Liver (tissue), 3 donors: ENCODE data around the gene KCNK7.

Experiments used
- EGR1 ChIP-seq, 2 donors: IDR thresholded peaks; 2 replicates each; pipeline ENCODE4 v1.6.1; 2016 to 2018; ENCODE audit warnings: antibody characterized with exemption in 2 of 2, low read depth in 2 of 2
- GABPA ChIP-seq, 2 donors: IDR thresholded peaks in 1 of 2; conservative IDR thresholded peaks in 1 of 2; 2 replicates each; pipeline ENCODE4 v1.6.1; 2016; ENCODE audit warnings: antibody characterized with exemption in 2 of 2, mild to moderate bottlenecking in 1 of 2, moderate library complexity in 1 of 2
- JUND ChIP-seq, 2 donors: IDR thresholded peaks; 2 replicates each; pipeline ENCODE4 v1.6.1; 2016; ENCODE audit warnings: antibody characterized with exemption in 2 of 2
- RAD21 ChIP-seq, 2 donors: IDR thresholded peaks; 2 replicates each; pipeline ENCODE4 v1.6.1; 2016; ENCODE audit warnings: antibody characterized with exemption in 2 of 2, mild to moderate bottlenecking in 2 of 2
- RXRA ChIP-seq, 2 donors: IDR thresholded peaks; 2 replicates each; pipeline ENCODE4 v1.6.1; 2017 to 2018; ENCODE audit warnings: antibody characterized with exemption in 2 of 2, mild to moderate bottlenecking in 1 of 2
- TAF1 ChIP-seq: conservative IDR thresholded peaks from 2 replicates; pipeline ENCODE4 v1.6.1; 2016; ENCODE audit warnings: antibody characterized with exemption, mild to moderate bottlenecking
- YY1 ChIP-seq: IDR thresholded peaks from 2 replicates; pipeline ENCODE4 v1.6.1; 2016; ENCODE audit warnings: antibody characterized with exemption, mild to moderate bottlenecking
- TF ChIP-seq, protein P1 (sequence below): fragments of 150-350 bp; IDR thresholded peaks from 2 replicates; pipeline ENCODE4 v1.5.1; 2017; ENCODE audit warnings: improper control_type of control experiment, low read depth, low read length; ENCODE audit not compliant: missing input control
- TF ChIP-seq, protein P2 (sequence below): IDR thresholded peaks from 2 replicates; pipeline ENCODE4 v1.6.1; 2016; ENCODE audit warnings: antibody characterized with exemption
- TF ChIP-seq, protein P3 (sequence below): IDR thresholded peaks from 2 replicates; pipeline ENCODE4 v1.6.1; 2016; ENCODE audit warnings: antibody characterized with exemption
- TF ChIP-seq, protein P4 (sequence below): IDR thresholded peaks from 2 replicates; pipeline ENCODE4 v1.6.1; 2016; ENCODE audit warnings: antibody characterized with exemption
- TF ChIP-seq, protein P5 (sequence below): IDR thresholded peaks from 2 replicates; pipeline ENCODE4 v1.6.1; 2016; ENCODE audit warnings: antibody characterized with exemption, mild to moderate bottlenecking
- donor health status: healthy.
- donor health status: healthy.

DNA sequence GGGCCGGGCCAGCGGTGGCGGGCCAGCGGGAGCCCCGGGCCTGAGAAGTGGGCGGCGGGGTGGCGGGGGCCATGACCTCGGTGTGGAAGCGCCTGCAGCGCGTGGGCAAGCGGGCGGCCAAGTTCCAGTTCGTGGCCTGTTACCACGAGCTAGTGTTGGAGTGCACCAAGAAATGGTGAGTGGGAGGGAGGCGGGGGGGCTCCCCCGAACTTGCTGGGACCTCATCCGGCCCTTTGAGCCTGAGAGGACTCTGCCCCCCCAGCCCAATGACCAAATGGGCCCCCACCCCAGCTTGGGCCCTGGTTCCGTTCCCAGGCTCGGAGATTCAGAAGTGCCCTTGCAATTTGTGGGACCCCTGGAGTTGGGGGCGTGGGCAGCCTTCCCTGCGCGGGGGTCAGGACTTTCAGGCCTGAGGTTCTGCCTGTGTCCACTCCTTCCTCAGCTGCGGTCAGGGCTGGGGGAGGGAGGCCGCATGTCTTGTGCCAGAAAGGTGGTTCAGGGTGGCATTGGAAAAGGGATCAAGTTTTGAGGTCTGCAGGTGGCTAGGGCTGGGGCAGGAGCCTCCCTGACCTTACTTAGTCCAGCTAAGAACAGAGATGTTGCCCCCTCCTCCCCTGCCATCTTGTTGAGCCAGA, 19.3 kb downstream of the KCNK7 start:
- TF ChIP-seq, protein P1, sequence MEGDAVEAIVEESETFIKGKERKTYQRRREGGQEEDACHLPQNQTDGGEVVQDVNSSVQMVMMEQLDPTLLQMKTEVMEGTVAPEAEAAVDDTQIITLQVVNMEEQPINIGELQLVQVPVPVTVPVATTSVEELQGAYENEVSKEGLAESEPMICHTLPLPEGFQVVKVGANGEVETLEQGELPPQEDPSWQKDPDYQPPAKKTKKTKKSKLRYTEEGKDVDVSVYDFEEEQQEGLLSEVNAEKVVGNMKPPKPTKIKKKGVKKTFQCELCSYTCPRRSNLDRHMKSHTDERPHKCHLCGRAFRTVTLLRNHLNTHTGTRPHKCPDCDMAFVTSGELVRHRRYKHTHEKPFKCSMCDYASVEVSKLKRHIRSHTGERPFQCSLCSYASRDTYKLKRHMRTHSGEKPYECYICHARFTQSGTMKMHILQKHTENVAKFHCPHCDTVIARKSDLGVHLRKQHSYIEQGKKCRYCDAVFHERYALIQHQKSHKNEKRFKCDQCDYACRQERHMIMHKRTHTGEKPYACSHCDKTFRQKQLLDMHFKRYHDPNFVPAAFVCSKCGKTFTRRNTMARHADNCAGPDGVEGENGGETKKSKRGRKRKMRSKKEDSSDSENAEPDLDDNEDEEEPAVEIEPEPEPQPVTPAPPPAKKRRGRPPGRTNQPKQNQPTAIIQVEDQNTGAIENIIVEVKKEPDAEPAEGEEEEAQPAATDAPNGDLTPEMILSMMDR: no peak
- TF ChIP-seq TAF1 (no peak), EGR1 (IDR thresholded peaks at IDR 0.05; ENCODE audit: low read depth in 2 of 2) (no peak), RAD21 (IDR thresholded peaks at IDR 0.05) (no peak), YY1 (no peak), RXRA (IDR thresholded peaks at IDR 0.05) (no peak), JUND (IDR thresholded peaks at IDR 0.05) (no peak), GABPA (IDR thresholded peaks at IDR 0.05 in 1 of 2, conservative IDR thresholded peaks at IDR 0.05 in 1 of 2) (no peak)
- TF ChIP-seq, protein P2, sequence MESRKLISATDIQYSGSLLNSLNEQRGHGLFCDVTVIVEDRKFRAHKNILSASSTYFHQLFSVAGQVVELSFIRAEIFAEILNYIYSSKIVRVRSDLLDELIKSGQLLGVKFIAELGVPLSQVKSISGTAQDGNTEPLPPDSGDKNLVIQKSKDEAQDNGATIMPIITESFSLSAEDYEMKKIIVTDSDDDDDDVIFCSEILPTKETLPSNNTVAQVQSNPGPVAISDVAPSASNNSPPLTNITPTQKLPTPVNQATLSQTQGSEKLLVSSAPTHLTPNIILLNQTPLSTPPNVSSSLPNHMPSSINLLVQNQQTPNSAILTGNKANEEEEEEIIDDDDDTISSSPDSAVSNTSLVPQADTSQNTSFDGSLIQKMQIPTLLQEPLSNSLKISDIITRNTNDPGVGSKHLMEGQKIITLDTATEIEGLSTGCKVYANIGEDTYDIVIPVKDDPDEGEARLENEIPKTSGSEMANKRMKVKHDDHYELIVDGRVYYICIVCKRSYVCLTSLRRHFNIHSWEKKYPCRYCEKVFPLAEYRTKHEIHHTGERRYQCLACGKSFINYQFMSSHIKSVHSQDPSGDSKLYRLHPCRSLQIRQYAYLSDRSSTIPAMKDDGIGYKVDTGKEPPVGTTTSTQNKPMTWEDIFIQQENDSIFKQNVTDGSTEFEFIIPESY: no peak
- TF ChIP-seq, protein P3, sequence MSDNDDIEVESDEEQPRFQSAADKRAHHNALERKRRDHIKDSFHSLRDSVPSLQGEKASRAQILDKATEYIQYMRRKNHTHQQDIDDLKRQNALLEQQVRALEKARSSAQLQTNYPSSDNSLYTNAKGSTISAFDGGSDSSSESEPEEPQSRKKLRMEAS: no peak
- TF ChIP-seq, protein P4, sequence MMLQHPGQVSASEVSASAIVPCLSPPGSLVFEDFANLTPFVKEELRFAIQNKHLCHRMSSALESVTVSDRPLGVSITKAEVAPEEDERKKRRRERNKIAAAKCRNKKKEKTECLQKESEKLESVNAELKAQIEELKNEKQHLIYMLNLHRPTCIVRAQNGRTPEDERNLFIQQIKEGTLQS: no peak
- TF ChIP-seq, protein P5, sequence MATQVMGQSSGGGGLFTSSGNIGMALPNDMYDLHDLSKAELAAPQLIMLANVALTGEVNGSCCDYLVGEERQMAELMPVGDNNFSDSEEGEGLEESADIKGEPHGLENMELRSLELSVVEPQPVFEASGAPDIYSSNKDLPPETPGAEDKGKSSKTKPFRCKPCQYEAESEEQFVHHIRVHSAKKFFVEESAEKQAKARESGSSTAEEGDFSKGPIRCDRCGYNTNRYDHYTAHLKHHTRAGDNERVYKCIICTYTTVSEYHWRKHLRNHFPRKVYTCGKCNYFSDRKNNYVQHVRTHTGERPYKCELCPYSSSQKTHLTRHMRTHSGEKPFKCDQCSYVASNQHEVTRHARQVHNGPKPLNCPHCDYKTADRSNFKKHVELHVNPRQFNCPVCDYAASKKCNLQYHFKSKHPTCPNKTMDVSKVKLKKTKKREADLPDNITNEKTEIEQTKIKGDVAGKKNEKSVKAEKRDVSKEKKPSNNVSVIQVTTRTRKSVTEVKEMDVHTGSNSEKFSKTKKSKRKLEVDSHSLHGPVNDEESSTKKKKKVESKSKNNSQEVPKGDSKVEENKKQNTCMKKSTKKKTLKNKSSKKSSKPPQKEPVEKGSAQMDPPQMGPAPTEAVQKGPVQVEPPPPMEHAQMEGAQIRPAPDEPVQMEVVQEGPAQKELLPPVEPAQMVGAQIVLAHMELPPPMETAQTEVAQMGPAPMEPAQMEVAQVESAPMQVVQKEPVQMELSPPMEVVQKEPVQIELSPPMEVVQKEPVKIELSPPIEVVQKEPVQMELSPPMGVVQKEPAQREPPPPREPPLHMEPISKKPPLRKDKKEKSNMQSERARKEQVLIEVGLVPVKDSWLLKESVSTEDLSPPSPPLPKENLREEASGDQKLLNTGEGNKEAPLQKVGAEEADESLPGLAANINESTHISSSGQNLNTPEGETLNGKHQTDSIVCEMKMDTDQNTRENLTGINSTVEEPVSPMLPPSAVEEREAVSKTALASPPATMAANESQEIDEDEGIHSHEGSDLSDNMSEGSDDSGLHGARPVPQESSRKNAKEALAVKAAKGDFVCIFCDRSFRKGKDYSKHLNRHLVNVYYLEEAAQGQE: no peak
